HG03103 (cell line): ENCODE data around the gene NCL.
"Not testable (repeated sequence)": the region's sequence is repeated elsewhere in the genome, so short reads cannot be mapped to it uniquely, and the experiment has no call there.

Experiments
- ATAC-seq: cut with Tn5 transposase; IDR thresholded peaks from one replicate; pipeline ENCODE4 v1.9.1; 2021; ENCODE audit warnings: low read depth; ENCODE audit not compliant: unreplicated experiment

The NCL gene

GRCh38 chr2:231431606-231432005 is 32.7 kb downstream of the NCL start:
- ATAC-seq, result no peak

DNA sequence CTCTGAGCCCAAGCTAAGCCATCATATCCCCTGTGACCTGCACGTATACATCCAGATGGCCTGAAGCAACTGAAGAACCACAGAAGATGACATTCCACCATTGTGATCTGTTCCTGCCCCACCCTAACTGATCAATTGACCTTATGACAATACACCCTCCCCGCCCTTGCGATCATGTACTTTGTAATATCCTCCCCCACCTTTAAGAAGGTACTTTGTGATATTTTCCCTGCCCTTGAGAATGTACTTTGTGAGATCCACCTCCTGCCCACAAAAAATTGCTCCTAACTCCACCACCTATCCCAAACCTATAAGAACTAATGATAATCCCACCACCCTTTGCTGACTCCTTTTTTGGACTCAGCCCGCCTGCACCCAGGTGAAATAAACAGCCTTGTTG is 33.8 kb downstream of the NCL start:
- not testable (repeated sequence) for ATAC-seq

DNA sequence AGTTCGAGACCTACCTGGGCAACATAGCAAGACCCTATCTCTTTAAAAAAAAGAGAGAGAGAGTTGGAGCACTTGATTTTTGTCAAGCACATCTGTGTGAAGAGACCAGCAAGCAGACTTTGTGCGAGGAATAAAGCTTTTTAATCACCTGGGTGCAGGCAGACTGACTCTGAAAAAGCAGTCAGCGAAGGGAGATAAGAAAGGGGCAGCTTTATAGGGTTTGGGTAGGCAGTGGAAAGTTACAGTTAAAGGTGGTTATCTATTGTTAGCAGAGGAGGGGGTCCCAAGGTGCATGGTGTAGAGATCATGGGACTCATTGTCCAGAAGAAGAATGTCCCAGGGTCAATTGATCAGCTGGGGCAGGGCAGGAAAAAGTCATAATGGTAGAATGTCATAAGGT is 34.4 kb downstream of the NCL start:
- no peak for ATAC-seq

GRCh38 chr2:231429152-231429551 is 35.1 kb downstream of the NCL start:
- ATAC-seq, result no peak

- ATAC-seq, result no peak
Measured at GRCh38 chr2:231427116-231427515, 37.2 kb downstream of the NCL start.

- ATAC-seq, result no peak
Measured at GRCh38 chr2:231425811-231426703, 38.2 kb downstream of the NCL start.

GRCh38 chr2:231425291-231425810 is 38.9 kb downstream of the NCL start:
- no peak for ATAC-seq

DNA sequence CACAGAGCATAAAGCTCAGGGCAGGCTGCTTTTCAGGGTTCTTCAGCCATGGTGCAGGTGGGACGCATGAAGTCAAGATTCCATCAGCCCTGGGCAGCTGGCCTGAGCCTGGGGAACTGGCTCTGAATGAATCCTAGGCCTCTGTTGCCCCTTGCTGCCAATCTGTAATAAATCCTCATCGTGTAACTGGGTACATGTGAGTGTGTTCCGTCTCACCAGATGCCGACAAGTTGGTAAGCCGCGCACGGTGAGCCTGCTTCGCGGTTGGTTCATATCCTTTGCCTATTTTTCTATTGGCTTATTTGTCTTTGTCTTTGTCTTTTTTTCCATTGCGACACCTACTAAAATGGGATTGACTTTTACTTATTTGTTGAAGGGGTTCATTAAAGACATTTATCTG is 41.1 kb downstream of the NCL start:
- ATAC-seq, result no peak

DNA sequence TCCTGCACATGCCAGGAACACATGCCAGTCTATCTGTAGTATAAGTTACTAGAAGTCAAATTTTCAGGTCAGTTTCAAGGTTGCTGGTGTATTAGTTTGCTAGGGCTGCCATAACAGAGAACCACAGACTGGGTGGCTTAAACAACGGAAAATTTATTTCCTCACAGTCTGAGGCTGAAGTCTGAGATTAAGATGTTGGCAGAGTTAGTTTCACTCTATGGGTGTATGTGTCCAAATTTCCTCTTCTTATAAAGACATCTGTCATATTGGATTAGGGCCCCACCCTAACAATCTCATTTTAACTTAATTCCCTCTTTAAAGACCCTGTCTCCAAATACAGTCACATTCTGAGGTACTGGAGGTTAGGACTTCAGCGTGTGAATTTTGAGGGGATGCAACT is 42.2 kb downstream of the NCL start:
- ATAC-seq, result no peak

DNA sequence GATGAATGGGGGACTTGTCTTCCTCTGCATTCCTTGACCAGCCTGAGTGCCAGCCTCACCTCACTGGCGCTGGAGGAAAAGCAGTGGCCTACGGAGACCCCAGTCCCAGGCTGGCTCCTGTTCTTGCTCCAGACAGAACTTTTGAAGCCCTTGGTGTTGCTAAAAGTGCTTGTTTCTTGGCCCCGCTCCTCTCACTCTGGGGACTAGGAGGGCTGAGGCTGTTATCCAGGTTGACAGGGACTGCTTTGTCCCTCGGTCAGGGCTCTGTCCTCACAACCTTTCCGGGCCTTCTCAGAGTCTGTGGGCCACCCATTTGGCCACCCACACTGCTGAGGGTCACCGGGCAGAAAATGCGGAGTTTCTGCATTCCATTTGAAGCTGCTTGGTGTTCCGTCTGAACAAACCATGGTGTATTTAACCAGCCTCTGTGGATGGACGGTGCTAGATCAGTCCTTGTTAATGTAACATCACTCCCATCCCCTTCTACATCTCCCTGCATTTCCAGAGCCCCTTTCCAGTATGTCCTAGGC is 43.2 kb downstream of the NCL start:
- no peak for ATAC-seq

- no peak for ATAC-seq
Measured at GRCh38 chr2:231418820-231419640, 45.3 kb downstream of the NCL start.

DNA sequence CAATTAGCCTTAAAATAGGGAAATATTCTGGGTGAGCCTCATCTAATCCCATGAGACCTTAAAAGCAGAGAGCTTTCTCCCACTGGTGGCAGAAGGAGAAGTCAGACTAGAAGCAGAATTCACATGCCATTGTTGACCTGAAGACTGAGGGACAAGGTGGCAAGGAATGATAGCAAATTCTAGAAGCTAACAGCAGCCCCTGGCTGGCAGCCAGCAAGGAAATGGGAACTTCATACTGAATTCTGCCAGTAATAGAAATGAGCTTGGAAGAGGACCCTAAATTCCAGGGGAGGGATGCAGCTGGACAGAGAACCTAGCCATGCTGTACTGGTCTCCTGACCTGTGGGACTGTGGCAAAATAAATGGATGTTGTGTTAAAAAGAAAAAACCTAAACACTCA is 49.3 kb downstream of the NCL start:
- no peak for ATAC-seq

DNA sequence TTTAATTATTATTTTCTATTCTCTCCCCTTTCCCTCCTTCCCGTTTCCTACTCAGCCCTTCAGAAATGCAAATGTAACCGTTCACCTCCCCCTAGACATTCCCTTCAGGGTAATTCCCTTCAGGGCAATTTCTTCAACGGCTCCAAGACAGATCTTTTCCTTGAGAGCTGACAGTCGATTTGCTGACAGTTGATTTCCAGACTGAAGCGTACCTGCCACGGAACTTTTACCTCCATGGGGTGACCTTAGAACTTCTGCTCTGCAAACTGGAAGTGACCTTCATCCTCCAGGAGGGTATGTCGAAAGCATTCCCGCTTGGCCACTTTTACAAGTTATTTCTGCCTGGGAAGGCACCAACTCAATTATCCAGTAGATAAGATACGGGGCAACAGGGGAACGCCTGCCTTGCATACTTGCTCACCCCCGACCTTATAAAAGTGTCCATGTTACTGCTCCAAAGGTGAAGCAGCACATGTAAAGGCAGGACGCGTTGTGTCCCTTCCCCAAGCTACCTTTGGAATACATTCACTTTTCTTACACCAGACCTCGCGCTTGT is 50.3 kb downstream of the NCL start:
- no peak for ATAC-seq

- ATAC-seq, result no peak
Measured at GRCh38 chr2:231413456-231413855, 50.8 kb downstream of the NCL start.

DNA sequence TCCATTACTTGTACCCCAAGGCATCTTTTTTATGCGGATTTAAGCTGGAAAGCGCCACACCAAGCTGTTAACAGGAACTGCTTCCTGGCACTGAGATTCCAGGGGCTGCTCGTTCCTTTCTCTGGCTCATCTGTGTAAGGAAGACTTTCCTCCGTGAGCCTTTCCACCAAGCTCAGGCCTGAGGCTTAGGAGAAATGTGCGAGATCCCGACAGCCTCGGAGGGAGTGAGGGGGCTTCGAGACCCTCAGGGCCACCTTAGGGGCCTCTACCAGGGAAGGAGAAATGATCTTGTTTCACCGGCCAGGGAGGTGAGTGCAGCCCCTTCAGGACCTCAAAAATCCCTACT is 51.7 kb downstream of the NCL start:
- peak; percentile 4 for ATAC-seq

- peak; percentile 93 for ATAC-seq
Measured at GRCh38 chr2:231411831-231412617, 52.3 kb downstream of the NCL start.

GRCh38 chr2:231411237-231411636 is 53.0 kb downstream of the NCL start:
- no peak for ATAC-seq

- ATAC-seq, result no peak
Measured at GRCh38 chr2:231410293-231411004, 53.8 kb downstream of the NCL start.

- no peak for ATAC-seq
Measured at GRCh38 chr2:231409776-231410175, 54.5 kb downstream of the NCL start.

DNA sequence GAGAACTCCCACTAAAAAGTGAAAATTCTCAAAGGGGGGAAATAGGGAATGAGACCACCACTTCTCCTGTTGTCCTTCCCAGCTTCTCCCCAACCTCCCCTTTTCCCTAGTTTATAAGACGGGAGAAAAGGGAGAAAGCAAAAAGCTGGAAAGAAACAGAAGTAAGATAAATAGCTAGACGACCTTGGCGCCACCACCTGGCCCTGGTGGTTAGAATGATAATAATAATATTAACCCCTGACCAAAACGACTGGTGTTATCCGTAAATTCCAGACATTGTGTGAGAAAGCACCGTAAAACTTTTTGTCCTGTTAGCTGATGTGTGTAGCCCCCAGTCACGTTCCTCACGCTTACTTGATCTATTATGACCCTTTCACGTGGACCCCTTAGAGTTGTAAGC is 56.0 kb downstream of the NCL start:
- not testable (repeated sequence) for ATAC-seq
